LNCaP clone FGC (cell line): ENCODE measurements around the gene EPHB1.

ENCODE experiments used
- DNase-seq: peaks from one replicate; pipeline ENCODE4 v3.0.0-alpha.2; 2011; ENCODE audit warnings: low read depth
- H3K4me3 ChIP-seq: 2 replicates; pipeline ENCODE4 v1.5.1; 2011; ENCODE audit warnings: mild to moderate bottlenecking, low read depth, low read length, control low read depth
- TF ChIP-seq, protein P1 (sequence below): IDR thresholded peaks from 2 replicates; pipeline ENCODE4 v1.5.1; 2012; ENCODE audit warnings: mild to moderate bottlenecking; ENCODE audit not compliant: control insufficient read depth, insufficient read depth; ENCODE audit errors: extremely low read depth

Gene EPHB1

GRCh38 chr3:135072431-135072830 is 277.4 kb downstream of the EPHB1 start:
- no peak overlapping the region for H3K4me3 ChIP-seq
- TF ChIP-seq, protein P1, sequence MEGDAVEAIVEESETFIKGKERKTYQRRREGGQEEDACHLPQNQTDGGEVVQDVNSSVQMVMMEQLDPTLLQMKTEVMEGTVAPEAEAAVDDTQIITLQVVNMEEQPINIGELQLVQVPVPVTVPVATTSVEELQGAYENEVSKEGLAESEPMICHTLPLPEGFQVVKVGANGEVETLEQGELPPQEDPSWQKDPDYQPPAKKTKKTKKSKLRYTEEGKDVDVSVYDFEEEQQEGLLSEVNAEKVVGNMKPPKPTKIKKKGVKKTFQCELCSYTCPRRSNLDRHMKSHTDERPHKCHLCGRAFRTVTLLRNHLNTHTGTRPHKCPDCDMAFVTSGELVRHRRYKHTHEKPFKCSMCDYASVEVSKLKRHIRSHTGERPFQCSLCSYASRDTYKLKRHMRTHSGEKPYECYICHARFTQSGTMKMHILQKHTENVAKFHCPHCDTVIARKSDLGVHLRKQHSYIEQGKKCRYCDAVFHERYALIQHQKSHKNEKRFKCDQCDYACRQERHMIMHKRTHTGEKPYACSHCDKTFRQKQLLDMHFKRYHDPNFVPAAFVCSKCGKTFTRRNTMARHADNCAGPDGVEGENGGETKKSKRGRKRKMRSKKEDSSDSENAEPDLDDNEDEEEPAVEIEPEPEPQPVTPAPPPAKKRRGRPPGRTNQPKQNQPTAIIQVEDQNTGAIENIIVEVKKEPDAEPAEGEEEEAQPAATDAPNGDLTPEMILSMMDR = no peak
- no peak for DNase-seq

DNA sequence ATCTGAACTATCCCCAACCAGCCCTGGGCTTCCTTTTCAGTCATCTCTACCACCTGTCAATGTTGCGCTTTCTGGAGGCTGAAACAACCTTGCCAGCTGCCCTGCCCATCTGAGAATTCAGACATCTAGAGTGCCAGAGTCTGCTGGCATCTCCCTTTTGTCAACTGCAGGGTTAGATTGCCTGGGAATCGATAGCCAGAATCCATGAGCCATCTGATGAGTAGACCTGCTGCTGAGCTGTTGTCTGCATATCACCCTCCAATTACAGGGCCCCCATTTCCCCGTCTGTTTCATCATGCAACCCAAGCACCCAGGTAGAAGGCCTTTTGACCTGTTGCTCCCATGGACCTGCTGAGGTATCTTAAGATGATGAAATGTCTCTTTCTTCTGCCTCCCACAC is 280.1 kb downstream of the EPHB1 start:
- H3K4me3 ChIP-seq = no peak overlapping the region
- TF ChIP-seq, protein P1 = no peak
- no peak for DNase-seq

DNA sequence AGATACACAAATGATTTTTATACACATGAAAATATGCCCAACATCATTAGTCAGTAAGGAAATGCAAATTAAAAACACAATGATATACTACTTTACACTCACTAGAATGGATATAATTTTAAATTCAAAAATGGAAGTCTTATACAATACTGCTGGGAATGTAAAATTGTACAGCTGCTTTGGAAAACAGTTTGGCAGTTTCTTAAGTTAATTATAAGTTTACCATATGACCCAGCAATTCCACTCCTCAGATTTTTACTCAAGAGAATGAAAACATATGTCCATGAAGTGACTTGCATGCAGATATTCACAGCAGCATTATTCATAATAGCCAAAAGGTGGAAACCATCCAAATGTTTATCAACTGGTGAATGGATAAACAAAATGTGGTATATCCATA is 281.3 kb downstream of the EPHB1 start:
- no peak overlapping the region for H3K4me3 ChIP-seq
- TF ChIP-seq, protein P1 = no peak
- no peak for DNase-seq

DNA sequence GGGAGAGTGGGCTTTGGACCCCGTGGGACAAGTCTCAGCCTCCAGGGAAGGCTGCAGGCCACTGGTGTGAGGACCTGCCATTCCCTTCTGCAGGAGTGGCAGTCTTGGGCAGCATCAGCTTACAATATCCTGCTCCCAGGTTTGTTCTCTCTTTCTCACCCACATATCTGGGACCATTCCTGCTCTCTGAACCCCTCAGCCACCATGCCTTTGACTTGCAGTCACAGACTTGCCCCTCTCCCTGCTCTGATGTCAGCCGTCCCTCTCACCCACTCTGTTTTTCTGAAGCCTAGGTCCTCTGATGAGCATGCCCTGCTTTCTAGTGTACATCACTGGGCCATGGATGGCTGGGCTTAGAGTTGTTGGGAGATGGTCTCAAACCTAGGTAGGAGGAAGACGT is 282.1 kb downstream of the EPHB1 start:
- TF ChIP-seq, protein P1 = no peak
- DNase-seq = no peak

DNA sequence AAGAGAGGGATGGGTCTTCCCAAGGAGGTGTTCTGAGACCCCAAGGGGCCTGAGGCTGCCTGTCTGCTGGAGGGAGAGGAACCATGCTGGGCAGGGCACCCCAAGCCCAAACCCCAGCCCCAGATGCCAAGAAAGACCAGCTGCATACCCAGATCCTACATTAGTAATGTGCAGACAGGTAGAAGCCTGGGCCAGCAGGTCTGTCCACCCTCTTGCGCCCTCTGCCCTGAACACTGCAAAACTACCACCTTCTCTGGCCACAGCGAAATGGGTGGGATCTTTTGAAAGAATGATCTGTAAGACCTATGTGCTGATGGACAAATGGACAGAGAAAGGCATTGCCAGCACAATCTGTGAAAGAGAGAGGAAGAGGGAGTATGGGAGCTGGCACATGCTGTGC is 283.2 kb downstream of the EPHB1 start:
- TF ChIP-seq, protein P1 = no peak
- no peak overlapping the region for H3K4me3 ChIP-seq
- DNase-seq = no peak

More for the DNA sequence above, 282.1 kb downstream of the EPHB1 start:
- H3K4me3 ChIP-seq = no peak overlapping the region

DNA sequence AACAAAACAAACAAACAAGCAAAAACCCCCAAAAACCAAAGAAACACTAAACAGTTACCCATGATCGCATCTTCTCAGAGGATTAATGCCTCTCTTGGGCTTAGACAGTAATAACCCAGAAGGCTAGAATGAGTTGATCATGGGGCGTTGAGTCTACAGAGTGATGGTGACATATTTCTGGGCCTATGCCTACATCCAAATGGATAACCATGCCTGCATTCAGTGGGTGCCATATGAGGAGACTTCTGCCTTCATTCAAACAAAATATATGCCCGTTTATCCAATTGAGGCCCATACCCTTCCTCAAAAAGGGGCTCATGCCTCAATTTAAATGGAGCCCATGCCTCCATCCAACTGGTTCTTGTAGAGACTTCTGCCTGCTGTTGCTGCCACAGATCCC is 284.0 kb downstream of the EPHB1 start:
- TF ChIP-seq, protein P1 = no peak
- no peak for DNase-seq
- no peak overlapping the region for H3K4me3 ChIP-seq

DNA sequence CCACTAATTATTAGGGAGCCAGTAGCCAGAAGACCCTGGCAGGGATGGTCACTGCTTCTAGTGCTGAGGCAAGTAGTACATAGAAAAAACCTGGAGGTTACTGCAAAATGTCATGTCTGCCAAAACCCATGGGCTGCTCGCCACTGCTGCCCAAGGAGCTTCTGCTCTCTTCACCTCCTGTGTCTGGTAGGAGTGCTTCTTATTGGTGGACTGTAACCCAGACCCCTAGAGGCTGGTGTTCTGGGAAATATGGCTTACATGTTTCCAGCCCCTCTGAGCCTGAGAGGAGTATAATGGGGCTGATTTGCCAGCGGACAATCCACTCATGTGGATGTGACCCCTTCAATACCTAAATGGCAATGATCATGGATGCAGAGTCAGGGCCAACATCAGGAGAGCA is 286.4 kb downstream of the EPHB1 start:
- no peak for DNase-seq

More for the DNA sequence above, 286.4 kb downstream of the EPHB1 start:
- H3K4me3 ChIP-seq = no peak overlapping the region
- TF ChIP-seq, protein P1 = no peak
